OCI-LY7 (cell line): Measurements from ENCODE around the gene TAF12. TPM values are rescaled to one million over a fixed set of nuclear protein-coding genes. Genes with fewer than 3 reads are reported as not detected.

ENCODE experiments used
- BruUV-seq: library from RNA; stranded (reverse); fragments of 400-500 nt; replicated peaks from 2 replicates; lab custom pipeline; 2021; lab: Mats Ljungman, UMichigan
- CTCF ChIA-PET: fragments of 300-600 bp; sonication (Branson Sonifier 250); formaldehyde crosslinking; loops from one replicate; lab custom pipeline; 2022; ENCODE audit warnings: antibody characterized with exemption; ENCODE audit not compliant: unreplicated experiment; lab: Charles Lee
- POLR2A ChIA-PET: fragments of 300-600 bp; sonication (Branson Sonifier 250); formaldehyde crosslinking; loops from one replicate; lab custom pipeline; 2022; ENCODE audit warnings: antibody characterized with exemption; lab: Charles Lee
- DNase-seq: peaks from one replicate; pipeline ENCODE4 v3.0.0-alpha.2; 2015; ENCODE audit warnings: low spot score
- H2AFZ ChIP-seq: fragments of 200-600 bp; sonication (generic), shearing (Covaris generic); 2 replicates; pipeline ENCODE4 v1.6.1; 2014; ENCODE audit warnings: mild to moderate bottlenecking, antibody characterized with exemption, low read length, moderate library complexity
- H3K27ac ChIP-seq: fragments of 200-600 bp; sonication (generic); 2 replicates; pipeline ENCODE4 v1.5.1; 2014; ENCODE audit warnings: mixed run types, low read depth, mild to moderate bottlenecking, moderate library complexity, low read length, inconsistent platforms; ENCODE audit not compliant: poor library complexity, severe bottlenecking
- H3K36me3 ChIP-seq: fragments of 200-600 bp; sonication (generic); 2 replicates; pipeline ENCODE4 v1.6.1; 2014; ENCODE audit warnings: mild to moderate bottlenecking, antibody characterized with exemption, low read length, moderate library complexity, mixed read lengths; ENCODE audit not compliant: insufficient read depth
- H3K4me1 ChIP-seq: fragments of 200-600 bp; sonication (generic); 2 replicates; pipeline ENCODE4 v1.5.1; 2014; ENCODE audit warnings: mild to moderate bottlenecking, low read length; ENCODE audit not compliant: insufficient read depth, poor library complexity, severe bottlenecking
- H3K4me2 ChIP-seq: fragments of 200-600 bp; sonication (generic); 2 replicates; pipeline ENCODE4 v1.6.1; 2014; ENCODE audit warnings: mild to moderate bottlenecking, low read length
- H3K4me3 ChIP-seq: fragments of 200-600 bp; sonication (generic); 2 replicates; pipeline ENCODE4 v1.5.1; 2014; ENCODE audit warnings: mild to moderate bottlenecking, low read depth, low read length; ENCODE audit not compliant: poor library complexity, severe bottlenecking
- H3K79me2 ChIP-seq: fragments of 200-600 bp; sonication (generic); 2 replicates; pipeline ENCODE4 v1.6.1; 2016; ENCODE audit warnings: low read depth, mild to moderate bottlenecking, low read length, moderate library complexity, mixed read lengths; ENCODE audit not compliant: insufficient read depth
- H3K9me2 ChIP-seq: fragments of 200-600 bp; sonication (generic); 2 replicates; pipeline ENCODE4 v1.6.1; 2016; ENCODE audit warnings: mild to moderate bottlenecking, low read length, mixed read lengths; ENCODE audit not compliant: insufficient read depth
- H3K9me3 ChIP-seq: fragments of 200-600 bp; sonication (generic); 2 replicates; pipeline ENCODE4 v1.6.1; 2014; ENCODE audit warnings: mild to moderate bottlenecking, mixed run types, low read length, mixed read lengths
- H4K20me1 ChIP-seq: fragments of 200-600 bp; sonication (generic); 2 replicates; pipeline ENCODE4 v1.6.1; 2014; ENCODE audit warnings: mild to moderate bottlenecking, antibody characterized with exemption, low read length, moderate library complexity, mixed read lengths; ENCODE audit not compliant: insufficient read depth
- CTCF ChIP-seq: fragments of 200-600 bp; sonication (generic); conservative IDR thresholded peaks from 2 replicates; pipeline ENCODE4 v1.5.1; 2014; ENCODE audit warnings: mild to moderate bottlenecking, antibody characterized with exemption, low read length, moderate library complexity, mixed read lengths
- EZH2phosphoT487 ChIP-seq: fragments of 200-600 bp; sonication (generic); IDR thresholded peaks from 2 replicates; pipeline ENCODE4 v1.6.1; 2018; ENCODE audit warnings: low read depth, borderline replicate concordance, mild to moderate bottlenecking, mixed run types, antibody characterized with exemption, low read length, moderate library complexity, mixed read lengths
- intact Hi-C: fragments of 100-400 bp; cut with micrococcal nuclease; formaldehyde crosslinking; loops from one replicate; pipeline ENCODE4 v1.10.0; 2022; ENCODE audit not compliant: unreplicated experiment
- total RNA-seq, 2 experiments: library from RNA; depleted of rRNA in 1 of 2; stranded (reverse); fragments of >200 nt in 1 of 2; shearing (Covaris generic) in 1 of 2; gene quantifications; 2 replicates each; pipeline ENCODE4 v1.2.3, GENCODE V29; 2014 to 2022

The TAF12 gene
- total RNA-seq, 2 experiments from 2014 or later: 31.0 to 32.4 TPM

- H3K79me2 ChIP-seq: no peaks in the 10 kb centered on the region
- H3K9me2 ChIP-seq: no peaks in the 10 kb centered on the region
- TF ChIP-seq CTCF (no peak), EZH2phosphoT487 (no peak)
- peaks cover 70% of the 10 kb centered on the region for H3K36me3 ChIP-seq
- no peak overlapping the region for H3K4me2 ChIP-seq
- no peak overlapping the region for H3K4me3 ChIP-seq
- BruUV-seq: TSS peak; percentile 47
- H4K20me1 ChIP-seq: no peaks in the 10 kb centered on the region; the same call in 1 of the 2 replicates
- H3K9me3 ChIP-seq: no peaks in the 10 kb centered on the region
- no peaks in the 10 kb centered on the region for H3K4me1 ChIP-seq
- intact Hi-C loops: no loop called here
- ChIA-PET POLR2A (interaction anchor here (0.5 to 0.8 kb wide), 3 partner anchors 9 to 442 kb away, joined by 3 to 6 read pairs (median 4); no protein-coding TSS in a partner anchor), CTCF (interaction anchor here (0.5 kb wide), 1 partner anchor 1319 kb away, joined by 7 read pairs; no protein-coding TSS in a partner anchor)
- no peak overlapping the region for H3K27ac ChIP-seq
- H2AFZ ChIP-seq: no peak overlapping the region
- DNase-seq: no peak
These were observed 42.1 kb upstream of the TAF12 start for GRCh38 chr1:28684937-28685336.

GRCh38 chr1:28682840-28683239 is 40.0 kb upstream of the TAF12 start:
- no peak for DNase-seq
- no peak overlapping the region for H3K4me2 ChIP-seq
- no peaks in the 10 kb centered on the region for H3K9me2 ChIP-seq
- ChIA-PET CTCF (no interaction called here), POLR2A (interaction anchor here (0.6 to 1.5 kb wide), 5 partner anchors 8 to 1955 kb away, joined by 3 to 5 read pairs (median 4); no protein-coding TSS in a partner anchor)
- no peak overlapping the region for H3K4me3 ChIP-seq
- no peak overlapping the region for H2AFZ ChIP-seq
- no peaks in the 10 kb centered on the region for H3K4me1 ChIP-seq
- TF ChIP-seq EZH2phosphoT487: no peak
- no peak for TF ChIP-seq CTCF
- peaks cover 57% of the 10 kb centered on the region for H3K36me3 ChIP-seq
- no peaks in the 10 kb centered on the region for H3K9me3 ChIP-seq
- H3K27ac ChIP-seq: no peak overlapping the region
- BruUV-seq: no TSS peak
- intact Hi-C loops: no loop called here
- H3K79me2 ChIP-seq: no peaks in the 10 kb centered on the region; the same call in 1 of the 2 replicates
- H4K20me1 ChIP-seq: no peaks in the 10 kb centered on the region; the same call in 1 of the 2 replicates

GRCh38 chr1:28680151-28680550 is 37.3 kb upstream of the TAF12 start:
- no TSS peak for BruUV-seq
- Histone ChIP-seq H3K4me2 (no peak overlapping the region), H3K9me3 (no peaks in the 10 kb centered on the region), H2AFZ (no peak overlapping the region), H3K79me2 (peaks cover 16% of the 10 kb centered on the region; the same call in 1 of the 2 replicates), H4K20me1 (no peaks in the 10 kb centered on the region), H3K36me3 (peaks cover 40% of the 10 kb centered on the region), H3K4me3 (no peak overlapping the region), H3K9me2 (no peaks in the 10 kb centered on the region), H3K27ac (no peak overlapping the region), H3K4me1 (no peaks in the 10 kb centered on the region)
- no peak for TF ChIP-seq CTCF
- TF ChIP-seq EZH2phosphoT487: no peak
- intact Hi-C loops: no loop called here
- CTCF ChIA-PET: no interaction called here
- DNase-seq: no peak
- POLR2A ChIA-PET: no interaction called here
